SK-N-MC (cell line): ENCODE results near the gene SLU7.

Experiments used
- EZH2 ChIP-seq: fragments of 200-600 bp; sonication (generic); IDR thresholded peaks from one replicate; pipeline ENCODE4 v1.6.1; 2017; ENCODE audit warnings: antibody characterized with exemption
- FOXP2 ChIP-seq: optimal IDR thresholded peaks from 2 replicates; pipeline ENCODE3; 2011; ENCODE audit warnings: mild to moderate bottlenecking, moderate library complexity; ENCODE audit not compliant: insufficient read depth; ENCODE audit errors: extremely low read length, control extremely low read depth
- POLR2AphosphoS5 ChIP-seq: IDR thresholded peaks from 2 replicates; pipeline ENCODE4 v1.6.1; 2012; ENCODE audit warnings: mild to moderate bottlenecking, low read depth, low read length, borderline replicate concordance

DNA sequence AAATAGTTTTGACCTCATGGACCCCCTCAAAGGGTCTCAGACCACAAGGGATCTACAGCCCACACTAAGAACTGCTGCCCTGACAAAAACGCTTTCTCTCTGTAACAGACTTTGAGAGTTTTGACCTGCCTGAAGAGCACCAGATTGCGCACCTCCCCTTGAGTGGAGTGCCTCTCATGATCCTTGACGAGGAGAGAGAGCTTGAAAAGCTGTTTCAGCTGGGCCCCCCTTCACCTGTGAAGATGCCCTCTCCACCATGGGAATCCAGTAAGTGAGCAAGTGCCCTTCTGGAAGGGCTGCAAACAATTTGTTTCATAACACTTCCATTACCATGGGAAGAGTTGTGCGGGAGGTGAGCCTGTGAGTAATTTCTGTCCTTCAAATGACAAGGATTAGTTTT is 8.7 kb upstream of the SLU7 start:
- TF ChIP-seq POLR2AphosphoS5: no peak
- no peak for TF ChIP-seq FOXP2
- TF ChIP-seq EZH2: no peak
